Cardiac muscle cell (in vitro differentiated cells and primary cell): ENCODE results near the gene ARHGEF26. TPM values are rescaled to one million over a fixed set of nuclear protein-coding genes. Genes with fewer than 3 reads are reported as not detected.

Source experiments
- DNase-seq, 2 donors: peaks; one replicate each; pipeline versions ENCODE4 v3.0.0 to v3.0.0-alpha.2; 2010 to 2017; ENCODE audit warnings: low read depth in 1 of 2, low spot score in 1 of 2
- H3K27ac ChIP-seq: fragments of 200-600 bp; sonication (generic); 2 replicates; pipeline ENCODE4 v1.5.1; 2016
- H3K27me3 ChIP-seq: fragments of 200-600 bp; sonication (generic); 2 replicates; pipeline ENCODE4 v1.6.0; 2016; ENCODE audit warnings: control low read depth
- H3K36me3 ChIP-seq: fragments of 200-600 bp; sonication (generic); 2 replicates; pipeline ENCODE4 v1.5.1; 2016; ENCODE audit warnings: control low read depth
- H3K4me1 ChIP-seq: fragments of 200-600 bp; sonication (generic); 2 replicates; pipeline ENCODE4 v1.8.1; 2017; ENCODE audit warnings: low read depth, mild to moderate bottlenecking, mixed run types
- H3K4me3 ChIP-seq: fragments of 200-600 bp; sonication (generic); 2 replicates; pipeline ENCODE4 v1.5.1; 2016; ENCODE audit warnings: mild to moderate bottlenecking
- H3K9me3 ChIP-seq: fragments of 200-600 bp; sonication (generic); 2 replicates; pipeline ENCODE4 v1.5.1; 2017; ENCODE audit warnings: low read depth, mild to moderate bottlenecking, control low read depth
- CTCF ChIP-seq: IDR thresholded peaks from 2 replicates; pipeline ENCODE4 v1.5.1; 2012; ENCODE audit warnings: low read depth, mild to moderate bottlenecking, low read length
- polyA plus RNA-seq: library from polyadenylated mRNA; unstranded; fragments of >200 nt; fragmentation: Nextera tagmentation; extraction: Ambion mirVana; gene quantifications from 2 replicates; pipeline ENCODE4 v1.2.1, GENCODE V29; 2016
- total RNA-seq: library from RNA; depleted of rRNA; stranded (reverse); fragments of >200 nt; gene quantifications from 2 replicates; pipeline ENCODE4 v1.2.3, GENCODE V29; 2016

Gene ARHGEF26
- total and polyA plus RNA-seq, 2 experiments from 2014 or later, result 3.4 to 4.2 TPM

- no peak for DNase-seq
- H3K4me3 ChIP-seq, result no peak overlapping the region
Measured at GRCh38 chr3:154195620-154196356, 74.6 kb downstream of the ARHGEF26 start.

DNA sequence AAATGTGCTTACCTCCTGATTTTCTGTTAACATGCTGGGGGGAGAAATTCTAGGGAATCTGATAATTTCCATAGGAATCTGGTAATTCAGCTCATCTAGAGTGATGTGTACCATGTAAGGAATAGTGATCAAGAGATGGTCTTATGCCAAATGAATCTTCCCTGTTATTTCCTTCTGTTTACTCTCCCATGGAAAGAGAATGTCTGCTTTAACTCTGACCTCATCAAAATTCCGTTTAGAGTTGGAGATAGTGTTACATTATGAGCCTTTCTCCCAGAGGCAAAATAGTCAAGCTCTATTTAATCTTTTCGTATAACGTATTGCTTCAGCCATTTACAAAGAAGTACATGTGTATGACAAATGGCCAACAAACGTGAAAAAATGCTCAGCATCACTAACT is 76.6 kb downstream of the ARHGEF26 start:
- no peak for TF ChIP-seq CTCF
- Histone ChIP-seq H3K4me1 (no peaks in the 10 kb centered on the region), H3K36me3 (no peaks in the 10 kb centered on the region), H3K4me3 (no peak overlapping the region), H3K27me3 (no peaks in the 10 kb centered on the region), H3K27ac (no peak overlapping the region), H3K9me3 (no peaks in the 10 kb centered on the region)
- DNase-seq, result no peak

More at GRCh38 chr3:154195620-154196356, 74.6 kb downstream of the ARHGEF26 start:
- H3K27ac ChIP-seq, result no peak overlapping the region
- TF ChIP-seq CTCF, result no peak
- no peaks in the 10 kb centered on the region for H3K4me1 ChIP-seq
- H3K9me3 ChIP-seq, result no peaks in the 10 kb centered on the region
- H3K36me3 ChIP-seq, result no peaks in the 10 kb centered on the region
- no peaks in the 10 kb centered on the region for H3K27me3 ChIP-seq

GRCh38 chr3:154209499-154209898 is 88.3 kb downstream of the ARHGEF26 start:
- no peak overlapping the region for H3K4me3 ChIP-seq
- TF ChIP-seq CTCF, result no peak

GRCh38 chr3:154210986-154211385 is 89.8 kb downstream of the ARHGEF26 start:
- no peak for DNase-seq
- TF ChIP-seq CTCF, result no peak

More at GRCh38 chr3:154209499-154209898, 88.3 kb downstream of the ARHGEF26 start:
- no peak for DNase-seq
- Histone ChIP-seq H3K36me3 (no peaks in the 10 kb centered on the region), H3K27ac (no peak overlapping the region), H3K9me3 (no peaks in the 10 kb centered on the region), H3K4me1 (no peaks in the 10 kb centered on the region), H3K27me3 (no peaks in the 10 kb centered on the region)

DNA sequence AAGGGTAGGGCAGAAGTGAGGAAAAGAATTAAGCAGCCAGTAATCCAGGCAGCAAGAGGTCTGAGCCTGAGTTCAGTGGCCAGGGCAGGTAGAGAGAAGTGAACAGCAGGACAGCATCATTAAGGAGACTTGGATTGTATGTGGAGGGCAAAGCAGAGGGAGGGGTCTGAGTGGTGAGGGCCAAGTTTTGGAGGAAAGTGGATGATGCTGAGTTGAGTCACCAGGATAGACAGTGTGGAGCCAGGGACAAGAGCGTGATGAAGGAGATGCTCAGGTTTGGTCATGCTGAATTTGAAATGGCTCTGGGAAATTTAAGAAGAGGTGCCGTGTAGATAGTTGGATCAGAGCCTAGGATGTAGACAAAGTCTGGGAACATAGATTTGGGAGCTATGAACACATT is 93.1 kb downstream of the ARHGEF26 start:
- H3K27ac ChIP-seq, result no peak overlapping the region
- H3K9me3 ChIP-seq, result no peaks in the 10 kb centered on the region
- TF ChIP-seq CTCF, result no peak
- no peak overlapping the region for H3K4me3 ChIP-seq
- H3K4me1 ChIP-seq, result peaks cover 4% of the 10 kb centered on the region
- no peaks in the 10 kb centered on the region for H3K36me3 ChIP-seq
- DNase-seq, result no peak
- no peaks in the 10 kb centered on the region for H3K27me3 ChIP-seq

More at GRCh38 chr3:154210986-154211385, 89.8 kb downstream of the ARHGEF26 start:
- Histone ChIP-seq H3K4me1 (no peaks in the 10 kb centered on the region), H3K4me3 (no peak overlapping the region), H3K36me3 (no peaks in the 10 kb centered on the region), H3K27ac (no peak overlapping the region), H3K9me3 (no peaks in the 10 kb centered on the region), H3K27me3 (no peaks in the 10 kb centered on the region)
